NOMO-1 treated with DMSO at 0.1 percent for 48 hours (cell line): Measurements from ENCODE around the gene CC2D2A.

Source experiments
- DNase-seq: peaks from one replicate; lab custom pipeline; 2025; ENCODE audit not compliant: unreplicated experiment; lab: John Stamatoyannopoulos, UW

The CC2D2A gene

GRCh38 chr4:15459706-15460105, 10.0 kb upstream of the CC2D2A start:
- DNase-seq = no peak

- no peak for DNase-seq
Observed at GRCh38 chr4:15466596-15466995, 3.1 kb upstream of the CC2D2A start.

- DNase-seq = no peak
Observed at GRCh38 chr4:15470128-15470475, 420 bp downstream of the CC2D2A start.

- DNase-seq = no peak
Observed at GRCh38 chr4:15476396-15476795, 6.7 kb downstream of the CC2D2A start.

- DNase-seq = no peak
Observed at GRCh38 chr4:15478724-15479088, 9.0 kb downstream of the CC2D2A start.

- DNase-seq = peak; percentile 13
Observed at GRCh38 chr4:15479089-15479912, 9.6 kb downstream of the CC2D2A start.

- no peak for DNase-seq
Observed at GRCh38 chr4:15479913-15480185, 10.2 kb downstream of the CC2D2A start.

- DNase-seq = no peak
Observed at GRCh38 chr4:15481961-15482745, 12.5 kb downstream of the CC2D2A start.

- no peak for DNase-seq
Observed at GRCh38 chr4:15482842-15483241, 13.2 kb downstream of the CC2D2A start.

- no peak for DNase-seq
Observed at GRCh38 chr4:15488136-15488535, 18.5 kb downstream of the CC2D2A start.

- no peak for DNase-seq
Observed at GRCh38 chr4:15488658-15489470, 19.2 kb downstream of the CC2D2A start.

- no peak for DNase-seq
Observed at GRCh38 chr4:15489551-15489950, 19.9 kb downstream of the CC2D2A start.

- DNase-seq = no peak
Observed at GRCh38 chr4:15493411-15493810, 23.7 kb downstream of the CC2D2A start.

GRCh38 chr4:15495621-15496020, 25.9 kb downstream of the CC2D2A start:
- DNase-seq = no peak

GRCh38 chr4:15498356-15498755, 28.7 kb downstream of the CC2D2A start:
- no peak for DNase-seq

- no peak for DNase-seq
Observed at GRCh38 chr4:15500701-15501100, 31.0 kb downstream of the CC2D2A start.

- no peak for DNase-seq
Observed at GRCh38 chr4:15501941-15502340, 32.3 kb downstream of the CC2D2A start.

GRCh38 chr4:15502384-15502783, 32.7 kb downstream of the CC2D2A start:
- no peak for DNase-seq

GRCh38 chr4:15504041-15504440, 34.4 kb downstream of the CC2D2A start:
- no peak for DNase-seq

- no peak for DNase-seq
Observed at GRCh38 chr4:15506464-15506863, 36.8 kb downstream of the CC2D2A start.

GRCh38 chr4:15507679-15508078, 38.0 kb downstream of the CC2D2A start:
- no peak for DNase-seq

- no peak for DNase-seq
Observed at GRCh38 chr4:15510961-15511360, 41.3 kb downstream of the CC2D2A start.
